GM12878 (cell line): ENCODE measurements around the gene ZNF429. TPM values are rescaled to one million over a fixed set of nuclear protein-coding genes. Genes with fewer than 3 reads are reported as not detected.

Experiments used
- ATAC-seq: fragments of 200-7000 bp; cut with Tn5 transposase; 3 replicates; pipeline ENCODE4 v1.9.1; 2020; ENCODE audit warnings: mild to moderate bottlenecking, moderate library complexity
- BruUV-seq: library from RNA; stranded (reverse); fragments of 400-500 nt; replicated peaks from 2 replicates; lab custom pipeline; 2021; lab: Mats Ljungman, UMichigan
- CTCF ChIA-PET: fragments of 300-600 bp; sonication (Branson Sonifier 250); formaldehyde crosslinking; extraction: SDS; loops from one replicate; lab custom pipeline; 2021; ENCODE audit warnings: inconsistent platforms; lab: Yijun Ruan, JAX
- POLR2A ChIA-PET: fragments of 350-600 bp; formaldehyde crosslinking; extraction: SDS; loops from one replicate; lab custom pipeline; 2021; ENCODE audit warnings: inconsistent platforms; lab: Charles Lee
- RAD21 ChIA-PET: fragments of 300-600 bp; sonication (Branson Sonifier 250); formaldehyde crosslinking; loops from one replicate; lab custom pipeline; 2023; ENCODE audit warnings: antibody characterized with exemption; ENCODE audit not compliant: unreplicated experiment; lab: Charles Lee
- SMC1A ChIA-PET: fragments of 300-600 bp; sonication (Branson Sonifier 250); formaldehyde crosslinking; loops from one replicate; lab custom pipeline; 2023; ENCODE audit not compliant: unreplicated experiment, uncharacterized antibody; lab: Charles Lee
- DNase-seq: peaks from one replicate; pipeline ENCODE4 v3.0.0-alpha.2; 2011; ENCODE audit warnings: low read depth, low spot score
- FAIRE-seq: peaks from 3 replicates; lab custom pipeline; 2011; peaks lifted over from hg19 to GRCh38; lab: Jason Lieb, UNC
- H2AFZ ChIP-seq: 2 replicates; pipeline ENCODE4 v1.6.0; 2011; ENCODE audit warnings: low read depth, low read length, control low read depth; ENCODE audit not compliant: control insufficient read depth
- H3K27ac ChIP-seq: 2 replicates; pipeline ENCODE4 v1.5.1; 2011; ENCODE audit warnings: control low read depth; ENCODE audit not compliant: control insufficient read depth, insufficient read depth
- H3K27me3 ChIP-seq, 2 experiments: replicated peaks in 1 of 2; 2 replicates each; pipeline versions ENCODE4 v1.6.0 to v1.6.1; 2011; ENCODE audit warnings: low read length in 1 of 2; ENCODE audit not compliant: control insufficient read depth in 2 of 2, insufficient read depth in 2 of 2
- H3K36me3 ChIP-seq, 2 experiments: 2 replicates each; pipeline ENCODE4 v1.5.1; 2011; ENCODE audit warnings: low read length in 1 of 2; ENCODE audit not compliant: control insufficient read depth in 2 of 2, insufficient read depth in 2 of 2
- H3K4me1 ChIP-seq: 2 replicates; pipeline ENCODE4 v1.6.1; 2011; ENCODE audit warnings: mild to moderate bottlenecking, low read length, moderate library complexity, mixed read lengths; ENCODE audit not compliant: control insufficient read depth, insufficient read depth
- H3K4me2 ChIP-seq: 2 replicates; pipeline ENCODE4 v1.6.0; 2011; ENCODE audit warnings: control low read depth; ENCODE audit not compliant: control insufficient read depth, insufficient read depth
- H3K4me3 ChIP-seq: fragments of 200-600 bp; sonication (generic); 2 replicates; pipeline ENCODE4 v1.5.1; 2016
- H3K79me2 ChIP-seq: 2 replicates; pipeline ENCODE4 v1.6.0; 2011; ENCODE audit warnings: low read length; ENCODE audit not compliant: control insufficient read depth, insufficient read depth
- H3K9ac ChIP-seq: 2 replicates; pipeline ENCODE4 v1.8.0; 2011; ENCODE audit warnings: low read length, control low read depth, mixed read lengths; ENCODE audit not compliant: control insufficient read depth, insufficient read depth
- H3K9me3 ChIP-seq: replicated peaks from 3 replicates; pipeline ENCODE4 v1.5.1; 2011; ENCODE audit warnings: mild to moderate bottlenecking, low read length; ENCODE audit not compliant: control insufficient read depth, insufficient read depth
- H4K20me1 ChIP-seq: 2 replicates; pipeline ENCODE4 v1.6.0; 2011; ENCODE audit not compliant: control insufficient read depth, insufficient read depth
- ASH2L ChIP-seq: fragments of 300-600, 200-600 bp; sonication (generic); IDR thresholded peaks from 2 replicates; pipeline ENCODE4 v1.6.1; 2017; ENCODE audit warnings: low read depth, mild to moderate bottlenecking, borderline replicate concordance
- ATF7 ChIP-seq: fragments of 450-650 bp; IDR thresholded peaks from 2 replicates; pipeline ENCODE4 v1.6.1; 2016; ENCODE audit warnings: low read depth, mild to moderate bottlenecking
- EED ChIP-seq: sonication (generic); IDR thresholded peaks from 2 replicates; pipeline ENCODE4 v1.6.1; 2016; ENCODE audit warnings: antibody characterized with exemption, low read depth
- HDAC2 ChIP-seq: fragments of 200-600 bp; sonication (generic); IDR thresholded peaks from 2 replicates; pipeline ENCODE4 v1.6.1; 2017
- IKZF2 ChIP-seq, 2 experiments: fragments of 450-650 bp; IDR thresholded peaks; 2 replicates each; pipeline ENCODE4 v1.6.1; 2017; ENCODE audit warnings: mild to moderate bottlenecking in 2 of 2, moderate library complexity in 2 of 2
- KDM1A ChIP-seq: fragments of 200-600 bp; sonication (generic); IDR thresholded peaks from 2 replicates; pipeline ENCODE4 v1.6.1; 2016; ENCODE audit warnings: borderline replicate concordance
- LARP7 ChIP-seq: fragments of 450-650 bp; IDR thresholded peaks from 2 replicates; pipeline ENCODE4 v1.6.1; 2017; ENCODE audit warnings: mild to moderate bottlenecking
- MTA2 ChIP-seq: fragments of 450-650 bp; IDR thresholded peaks from 2 replicates; pipeline ENCODE4 v1.6.1; 2016; ENCODE audit warnings: low read depth, mild to moderate bottlenecking, moderate library complexity
- NBN ChIP-seq: fragments of 450-650 bp; IDR thresholded peaks from 2 replicates; pipeline ENCODE4 v1.6.1; 2016
- RAD51 ChIP-seq: fragments of 450-650 bp; IDR thresholded peaks from 2 replicates; pipeline ENCODE4 v1.6.1; 2016; ENCODE audit warnings: moderate library complexity, mild to moderate bottlenecking, inconsistent platforms
- SIN3A ChIP-seq: IDR thresholded peaks from 2 replicates; pipeline ENCODE4 v1.6.1; 2012; ENCODE audit warnings: low read depth, low read length, improper control_type of control experiment
- ZNF384 ChIP-seq: IDR thresholded peaks from 2 replicates; pipeline ENCODE4 v1.6.1; 2012; ENCODE audit warnings: low read depth, mild to moderate bottlenecking, low read length, improper control_type of control experiment, borderline replicate concordance
- WGBS: methylation state at CpG from one replicate; pipeline ENCODE4 v1.1.6; 2016; ENCODE audit warnings: low lambda C conversion rate; ENCODE audit not compliant: insufficient replicate concordance, insufficient coverage; ENCODE audit errors: missing lambda C conversion rate; 5-methylcytosine and 5-hydroxymethylcytosine counted together
- in situ Hi-C: fragments of 300-500 bp; cut with MboI; formaldehyde crosslinking; loops from 9 replicates; pipeline ENCODE4 v1.14.3; 2018; ENCODE audit warnings: mixed read lengths
- intact Hi-C: fragments of 100-400 bp; cut with micrococcal nuclease; formaldehyde crosslinking; loops from one replicate; pipeline ENCODE4 v1.14.2; 2022; ENCODE audit not compliant: unreplicated experiment
- polyA plus RNA-seq, 11 experiments: library from polyadenylated mRNA; depleted of rRNA in 4 of 11; unstranded in 6 of 11; stranded (reverse) in 5 of 11; fragments of >200 nt; fragmentation: Nextera tagmentation in 4 of 11; fragmentation: Illumina TruSeq in 1 of 11; extraction: Ambion mirVana in 4 of 11; extraction: Trizol in 1 of 11; gene quantifications; 1 replicate in 1 of 11; 2 replicates in 10 of 11; pipeline versions ENCODE4 v1.2.1 to v1.2.3, GENCODE V29; 2011 to 2016; ENCODE audit warnings: inconsistent platforms in 2 of 11, missing spikeins in 2 of 11, low read depth in 1 of 11
- total RNA-seq, 4 experiments: library from RNA; depleted of rRNA in 3 of 4; stranded (reverse); fragments of >200 nt in 3 of 4; fragmentation: Illumina TruSeq in 1 of 4; extraction: Trizol in 1 of 4; gene quantifications; 2 replicates each; pipeline versions ENCODE4 v1.2.1 to v1.2.3, GENCODE V29; 2013 to 2021
- TF ChIP-seq, protein P1 (sequence below): fragments of 450-650 bp; IDR thresholded peaks from 2 replicates; pipeline ENCODE4 v1.6.1; 2017; ENCODE audit warnings: mild to moderate bottlenecking
- TF ChIP-seq, protein P2 (sequence below): IDR thresholded peaks from 2 replicates; pipeline ENCODE4 v1.6.1; 2011; ENCODE audit warnings: mild to moderate bottlenecking, low read depth, low read length, moderate library complexity; ENCODE audit not compliant: insufficient replicate concordance

Gene ZNF429
- total and polyA plus RNA-seq, 10 of the 15 experiments (the other 5 are each of a cell fraction or from before 2014, with no cell fraction given): 1.4 to 4.3 (median 2.8) TPM

DNA sequence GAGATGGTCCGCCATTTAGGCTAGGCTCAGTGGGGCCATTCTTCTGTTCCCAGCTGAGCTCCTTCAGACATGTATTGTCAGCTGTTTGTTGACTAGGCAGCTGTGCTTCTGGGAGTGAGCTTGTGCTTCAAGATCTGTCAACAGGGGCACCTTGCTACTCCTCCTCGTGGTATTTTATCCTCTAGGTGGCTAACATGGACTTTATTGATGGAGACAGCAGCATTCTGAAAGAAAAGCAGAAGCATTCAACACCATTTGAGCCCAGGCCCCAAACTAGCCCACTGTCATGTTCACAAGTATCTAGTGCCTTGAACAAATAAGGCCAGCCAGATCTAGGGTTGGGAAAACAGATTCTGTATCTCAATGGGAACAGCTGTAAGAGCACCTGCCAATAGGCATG lies 65.9 kb downstream of the ZNF429 start:
- ChIA-PET SMC1A (no interaction called here), CTCF (no interaction called here), POLR2A (no interaction called here), RAD21 (no interaction called here)
- no peaks in the 10 kb centered on the region for H4K20me1 ChIP-seq
- intact Hi-C loops: no loop called here
- TF ChIP-seq KDM1A (no peak), EED (no peak), SIN3A (no peak), RAD51 (no peak)
- ATAC-seq: no peak
- no TSS peak for BruUV-seq
- no peak for FAIRE-seq
- no peaks in the 10 kb centered on the region for H3K36me3 ChIP-seq
- peaks cover 7% of the 10 kb centered on the region; the same call in 2 of the 3 replicates for H3K9me3 ChIP-seq
- in situ Hi-C loops: loop anchor here (10.0 kb wide), 1 partner anchor 853 kb away; the partner anchor contains the start of gene ZNF98
- no peak overlapping the region for H3K4me2 ChIP-seq
- no peak overlapping the region for H3K4me3 ChIP-seq
- no peak for DNase-seq
- H3K27ac ChIP-seq: no peak overlapping the region
- H2AFZ ChIP-seq: no peak overlapping the region
- WGBS: 34% methylated on average over 2 of the region's 2 CpGs
- H3K27me3 ChIP-seq: no peaks in the 10 kb centered on the region
- H3K4me1 ChIP-seq: no peaks in the 10 kb centered on the region
- H3K9ac ChIP-seq: no peak overlapping the region
- no peaks in the 10 kb centered on the region for H3K79me2 ChIP-seq

DNA sequence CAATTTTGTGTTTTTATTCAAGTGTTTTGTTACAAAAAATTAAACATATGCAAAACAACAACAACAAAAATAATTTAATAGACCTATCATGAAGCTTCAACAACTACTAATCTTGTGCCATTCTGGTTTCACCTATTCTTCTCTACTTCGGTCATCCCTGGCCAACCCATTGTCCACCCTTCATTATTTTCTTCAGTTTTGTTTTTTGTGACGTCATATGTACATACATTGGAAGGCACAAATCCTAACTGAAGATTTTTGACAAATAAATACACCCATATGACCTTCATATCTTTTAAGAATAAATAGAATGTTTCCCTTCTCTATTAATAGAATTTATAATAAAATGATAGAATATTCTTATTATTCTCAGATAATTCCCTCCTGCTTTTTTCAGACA lies 69.2 kb downstream of the ZNF429 start:
- ATAC-seq: no peak
- Histone ChIP-seq H3K4me2 (no peak overlapping the region), H3K27me3 (no peaks in the 10 kb centered on the region), H3K9me3 (peaks cover 7% of the 10 kb centered on the region; the same call in 2 of the 3 replicates), H3K4me1 (no peaks in the 10 kb centered on the region), H3K9ac (no peak overlapping the region), H3K79me2 (no peaks in the 10 kb centered on the region), H3K4me3 (no peak overlapping the region), H3K36me3 (no peaks in the 10 kb centered on the region), H4K20me1 (no peaks in the 10 kb centered on the region), H2AFZ (no peak overlapping the region), H3K27ac (no peak overlapping the region)
- FAIRE-seq: no peak
- POLR2A ChIA-PET: no interaction called here
- SMC1A ChIA-PET: no interaction called here
- intact Hi-C loops: no loop called here
- RAD21 ChIA-PET: no interaction called here
- BruUV-seq: no TSS peak
- no peak for TF ChIP-seq NBN
- TF ChIP-seq ATF7: no peak
- no peak for TF ChIP-seq ASH2L
- TF ChIP-seq ZNF384: no peak
- TF ChIP-seq, protein P1, sequence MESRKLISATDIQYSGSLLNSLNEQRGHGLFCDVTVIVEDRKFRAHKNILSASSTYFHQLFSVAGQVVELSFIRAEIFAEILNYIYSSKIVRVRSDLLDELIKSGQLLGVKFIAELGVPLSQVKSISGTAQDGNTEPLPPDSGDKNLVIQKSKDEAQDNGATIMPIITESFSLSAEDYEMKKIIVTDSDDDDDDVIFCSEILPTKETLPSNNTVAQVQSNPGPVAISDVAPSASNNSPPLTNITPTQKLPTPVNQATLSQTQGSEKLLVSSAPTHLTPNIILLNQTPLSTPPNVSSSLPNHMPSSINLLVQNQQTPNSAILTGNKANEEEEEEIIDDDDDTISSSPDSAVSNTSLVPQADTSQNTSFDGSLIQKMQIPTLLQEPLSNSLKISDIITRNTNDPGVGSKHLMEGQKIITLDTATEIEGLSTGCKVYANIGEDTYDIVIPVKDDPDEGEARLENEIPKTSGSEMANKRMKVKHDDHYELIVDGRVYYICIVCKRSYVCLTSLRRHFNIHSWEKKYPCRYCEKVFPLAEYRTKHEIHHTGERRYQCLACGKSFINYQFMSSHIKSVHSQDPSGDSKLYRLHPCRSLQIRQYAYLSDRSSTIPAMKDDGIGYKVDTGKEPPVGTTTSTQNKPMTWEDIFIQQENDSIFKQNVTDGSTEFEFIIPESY: no peak
- TF ChIP-seq MTA2: no peak
- TF ChIP-seq HDAC2: no peak
- no peak for TF ChIP-seq SIN3A
- TF ChIP-seq, protein P2, sequence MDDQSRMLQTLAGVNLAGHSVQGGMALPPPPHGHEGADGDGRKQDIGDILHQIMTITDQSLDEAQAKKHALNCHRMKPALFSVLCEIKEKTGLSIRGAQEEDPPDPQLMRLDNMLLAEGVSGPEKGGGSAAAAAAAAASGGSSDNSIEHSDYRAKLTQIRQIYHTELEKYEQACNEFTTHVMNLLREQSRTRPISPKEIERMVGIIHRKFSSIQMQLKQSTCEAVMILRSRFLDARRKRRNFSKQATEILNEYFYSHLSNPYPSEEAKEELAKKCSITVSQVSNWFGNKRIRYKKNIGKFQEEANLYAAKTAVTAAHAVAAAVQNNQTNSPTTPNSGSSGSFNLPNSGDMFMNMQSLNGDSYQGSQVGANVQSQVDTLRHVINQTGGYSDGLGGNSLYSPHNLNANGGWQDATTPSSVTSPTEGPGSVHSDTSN: no peak
- TF ChIP-seq LARP7: no peak
- no peak for TF ChIP-seq IKZF2 (IDR thresholded peaks at IDR 0.05)
- DNase-seq: no peak
- CTCF ChIA-PET: no interaction called here
- in situ Hi-C loops: loop anchor here (10.0 kb wide), 1 partner anchor 850 kb away; the partner anchor contains the start of gene ZNF98
- whole genome bisulfite sequencing: 3% methylated on average over 2 of the region's 2 CpGs
